ENCODE results near the gene NEU2.
"Not testable (repeated sequence)": the region's sequence is repeated elsewhere in the genome, so short reads cannot be mapped to it uniquely, and the experiment has no call there.

- not testable (repeated sequence) for TF ChIP-seq NFRKB (IDR thresholded peaks at IDR 0.05); FOXM1 (IDR thresholded peaks at IDR 0.05; ENCODE audit: borderline replicate concordance); BHLHE40 (IDR thresholded peaks at IDR 0.05; ENCODE audit: borderline replicate concordance); HDGF (IDR thresholded peaks at IDR 0.05; ENCODE audit: borderline replicate concordance); ZNF384 (IDR thresholded peaks at IDR 0.05); SUZ12 (IDR thresholded peaks at IDR 0.05); CTBP1 (IDR thresholded peaks at IDR 0.05; ENCODE audit: borderline replicate concordance); SP1 (IDR thresholded peaks at IDR 0.05); ARNT (IDR thresholded peaks at IDR 0.05); TARDBP (IDR thresholded peaks at IDR 0.05); FOXK2 (IDR thresholded peaks at IDR 0.05); LEF1 (IDR thresholded peaks at IDR 0.05; ENCODE audit: borderline replicate concordance); ELF4 (IDR thresholded peaks at IDR 0.05)
Observed at GRCh38 chr2:233065200-233065589, 32.7 kb downstream of the NEU2 start.

Data from HEK293T (cell line).